Choroid plexus epithelial cell (primary cell): ENCODE measurements around the gene IL17REL.

Experiments
- DNase-seq: peaks from one replicate; pipeline ENCODE4 v3.0.0-alpha.2; 2010; ENCODE audit warnings: low read depth
- H3K4me3 ChIP-seq: 2 replicates; pipeline ENCODE4 v1.5.1; 2011; ENCODE audit warnings: low read depth, mild to moderate bottlenecking, control low read depth, low read length, moderate library complexity
- CTCF ChIP-seq: conservative IDR thresholded peaks from 2 replicates; pipeline ENCODE4 v1.5.1; 2011; ENCODE audit warnings: low read depth, mild to moderate bottlenecking, control low read depth, inconsistent platforms, low read length, moderate library complexity

Gene IL17REL

GRCh38 chr22:50017701-50018224 is 5.2 kb upstream of the IL17REL start:
- no peak for DNase-seq
- TF ChIP-seq CTCF = no peak
- no peak overlapping the region for H3K4me3 ChIP-seq

- H3K4me3 ChIP-seq = no peak overlapping the region
- TF ChIP-seq CTCF = no peak
- no peak for DNase-seq
These were observed 4.6 kb upstream of the IL17REL start for GRCh38 chr22:50016988-50017700.

GRCh38 chr22:50016308-50016987 is 3.9 kb upstream of the IL17REL start:
- no peak for TF ChIP-seq CTCF
- no peak overlapping the region for H3K4me3 ChIP-seq
- DNase-seq = no peak

- TF ChIP-seq CTCF = no peak
- H3K4me3 ChIP-seq = no peak overlapping the region
- DNase-seq = no peak
These were observed 3.1 kb upstream of the IL17REL start for GRCh38 chr22:50015451-50016307.

- no peak for DNase-seq
- H3K4me3 ChIP-seq = no peak overlapping the region
- TF ChIP-seq CTCF = no peak
These were observed 2.3 kb upstream of the IL17REL start for GRCh38 chr22:50014655-50015401.

- TF ChIP-seq CTCF = no peak
- H3K4me3 ChIP-seq = no peak overlapping the region
- DNase-seq = no peak
These were observed 1.5 kb upstream of the IL17REL start for GRCh38 chr22:50014053-50014501.
